H1 (cell line): Measurements from ENCODE around the gene PTGFR. TPM values are rescaled to one million over a fixed set of nuclear protein-coding genes. Genes with fewer than 3 reads are reported as not detected.

Experiments used
- CTCF ChIA-PET: fragments of 300-600 bp; sonication (Branson Sonifier 250); formaldehyde crosslinking; loops from one replicate; lab custom pipeline; 2021; ENCODE audit not compliant: partially characterized antibody; lab: Charles Lee
- POLR2A ChIA-PET: fragments of 300-600 bp; sonication (Branson Sonifier 250); formaldehyde crosslinking; loops from one replicate; lab custom pipeline; 2021; ENCODE audit warnings: inconsistent platforms; ENCODE audit not compliant: partially characterized antibody; lab: Charles Lee
- DNase-seq, 2 experiments: peaks; one replicate each; pipeline versions ENCODE4 v3.0.0 to v3.0.0-alpha.2; 2010 to 2022; ENCODE audit warnings: low spot score in 2 of 2, low read depth in 1 of 2, mixed read lengths in 1 of 2
- FAIRE-seq: peaks from 2 replicates; lab custom pipeline; 2011; peaks lifted over from hg19 to GRCh38; lab: Jason Lieb, UNC
- H2AFZ ChIP-seq: 2 replicates; pipeline ENCODE4 v1.8.1; 2012; ENCODE audit warnings: low read length, inconsistent platforms
- H2AK5ac ChIP-seq: 2 replicates; pipeline ENCODE4 v1.6.1; 2013; ENCODE audit warnings: low read depth, low read length
- H2BK120ac ChIP-seq: replicated peaks from 2 replicates; pipeline ENCODE3; 2013; ENCODE audit warnings: low read depth, low read length, inconsistent platforms
- H2BK12ac ChIP-seq: 2 replicates; pipeline ENCODE4 v1.6.1; 2013; ENCODE audit warnings: low read depth, low read length
- H2BK15ac ChIP-seq: 2 replicates; pipeline ENCODE4 v1.6.1; 2013; ENCODE audit warnings: low read length
- H2BK20ac ChIP-seq: 2 replicates; pipeline ENCODE4 v1.6.1; 2013; ENCODE audit warnings: low read length
- H2BK5ac ChIP-seq: 2 replicates; pipeline ENCODE4 v1.6.1; 2013; ENCODE audit warnings: low read depth, low read length
- H3K14ac ChIP-seq: 2 replicates; pipeline ENCODE4 v1.6.1; 2013; ENCODE audit warnings: inconsistent platforms; ENCODE audit not compliant: insufficient read length
- H3K18ac ChIP-seq: 2 replicates; pipeline ENCODE4 v1.6.1; 2013; ENCODE audit warnings: low read length; ENCODE audit errors: extremely low read depth
- H3K23ac ChIP-seq: 2 replicates; pipeline ENCODE4 v1.6.1; 2013; ENCODE audit warnings: inconsistent platforms; ENCODE audit not compliant: insufficient read length
- H3K23me2 ChIP-seq: 2 replicates; pipeline ENCODE4 v1.6.1; 2013; ENCODE audit warnings: low read depth, low read length
- H3K27ac ChIP-seq: 2 replicates; pipeline ENCODE4 v1.6.1; 2011; ENCODE audit warnings: low read depth, low read length, inconsistent platforms
- H3K27me3 ChIP-seq, 4 experiments: replicated peaks in 1 of 4; 1 replicate in 1 of 4; 2 replicates in 3 of 4; pipeline versions ENCODE4 v1.6.1 to v1.8.1; 2011 to 2013; ENCODE audit warnings: low read length in 3 of 4, mild to moderate bottlenecking in 3 of 4, inconsistent platforms in 2 of 4, mixed read lengths in 2 of 4, moderate library complexity in 1 of 4; ENCODE audit not compliant: control insufficient read depth in 3 of 4, insufficient read depth in 3 of 4; ENCODE audit errors: extremely low read depth in 1 of 4
- H3K36me3 ChIP-seq, 4 experiments: 2 replicates each; pipeline versions ENCODE4 v1.6.1 to v1.8.1; 2011 to 2013; ENCODE audit warnings: mild to moderate bottlenecking in 4 of 4, low read length in 3 of 4, moderate library complexity in 2 of 4, control low read depth in 1 of 4, inconsistent platforms in 1 of 4; ENCODE audit not compliant: insufficient read depth in 4 of 4, control insufficient read depth in 2 of 4
- H3K4ac ChIP-seq: replicated peaks from 2 replicates; pipeline ENCODE3; 2013; ENCODE audit warnings: low read length, low read depth, mixed read lengths, inconsistent platforms; ENCODE audit not compliant: insufficient read length
- H3K4me1 ChIP-seq, 4 experiments: replicated peaks in 1 of 4; 1 replicate in 1 of 4; 2 replicates in 3 of 4; pipeline versions ENCODE4 v1.6.1 to v1.8.1; 2011 to 2013; ENCODE audit warnings: low read length in 3 of 4, inconsistent platforms in 2 of 4, mixed read lengths in 1 of 4; ENCODE audit not compliant: insufficient read depth in 4 of 4, control insufficient read depth in 3 of 4
- H3K4me2 ChIP-seq, 2 experiments: 2 replicates each; pipeline versions ENCODE4 v1.6.1 to v1.8.1; 2011 to 2013; ENCODE audit warnings: low read depth in 2 of 2, low read length in 2 of 2, control low read depth in 1 of 2, inconsistent platforms in 1 of 2, mild to moderate bottlenecking in 1 of 2; ENCODE audit not compliant: insufficient read depth in 1 of 2
- H3K4me3 ChIP-seq, 4 experiments: fragments of 200-600, 300-600 bp in 1 of 4; sonication (generic), shearing (Covaris generic), sonication (Bioruptor Twin) in 1 of 4; 2 replicates each; pipeline versions ENCODE4 v1.5.1 to v1.8.1; 2011 to 2016; ENCODE audit warnings: low read length in 4 of 4, low read depth in 3 of 4, control low read depth in 2 of 4, inconsistent platforms in 2 of 4, mild to moderate bottlenecking in 2 of 4, mixed read lengths in 1 of 4, moderate library complexity in 1 of 4; ENCODE audit not compliant: insufficient read depth in 2 of 4; ENCODE audit errors: extremely low read depth in 1 of 4
- H3K56ac ChIP-seq: replicated peaks from 2 replicates; pipeline ENCODE3; 2013; ENCODE audit warnings: low read depth, mild to moderate bottlenecking, mixed read lengths, low read length, inconsistent platforms; ENCODE audit not compliant: insufficient read length
- H3K79me1 ChIP-seq: 2 replicates; pipeline ENCODE4 v1.6.1; 2013; ENCODE audit warnings: low read depth, low read length, control low read depth
- H3K79me2 ChIP-seq, 2 experiments: 2 replicates each; pipeline versions ENCODE4 v1.6.1 to v1.8.1; 2012 to 2013; ENCODE audit warnings: low read length in 2 of 2, mild to moderate bottlenecking in 2 of 2, inconsistent platforms in 1 of 2; ENCODE audit not compliant: insufficient read depth in 2 of 2, control insufficient read depth in 1 of 2
- H3K9ac ChIP-seq, 4 experiments: replicated peaks in 1 of 4; 1 replicate in 1 of 4; 2 replicates in 3 of 4; pipeline versions ENCODE4 v1.6.1 to v1.8.1; 2011 to 2013; ENCODE audit warnings: low read depth in 3 of 4, low read length in 3 of 4, control low read depth in 2 of 4, mild to moderate bottlenecking in 2 of 4, moderate library complexity in 2 of 4, inconsistent platforms in 1 of 4; ENCODE audit errors: extremely low read depth in 1 of 4
- H3K9me3 ChIP-seq, 2 experiments: 2 replicates each; pipeline versions ENCODE4 v1.6.1 to v1.8.1; 2012 to 2013; ENCODE audit warnings: mild to moderate bottlenecking in 2 of 2, moderate library complexity in 2 of 2, control low read depth in 1 of 2, inconsistent platforms in 1 of 2, low read depth in 1 of 2, low read length in 1 of 2, mixed read lengths in 1 of 2; ENCODE audit not compliant: insufficient read depth in 2 of 2
- H4K20me1 ChIP-seq, 2 experiments: replicated peaks in 1 of 2; 2 replicates each; pipeline versions ENCODE3 to v1.8.1; 2011 to 2013; ENCODE audit warnings: inconsistent platforms in 2 of 2, low read length in 2 of 2, mild to moderate bottlenecking in 1 of 2; ENCODE audit not compliant: insufficient read depth in 2 of 2, control insufficient read depth in 1 of 2
- H4K5ac ChIP-seq: 2 replicates; pipeline ENCODE4 v1.6.1; 2013; ENCODE audit warnings: low read length, low read depth, mixed read lengths, inconsistent platforms; ENCODE audit not compliant: insufficient read length
- H4K8ac ChIP-seq: 2 replicates; pipeline ENCODE4 v1.8.0; 2013; ENCODE audit warnings: mild to moderate bottlenecking, moderate library complexity, low read length, inconsistent platforms; ENCODE audit not compliant: insufficient read depth; ENCODE audit errors: extremely low read depth
- H4K91ac ChIP-seq: replicated peaks from 2 replicates; pipeline ENCODE3; 2013; ENCODE audit warnings: low read length, mixed read lengths, inconsistent platforms; ENCODE audit not compliant: insufficient read length
- BRCA1 ChIP-seq: IDR thresholded peaks from 2 replicates; pipeline ENCODE4 v1.6.1; 2012; ENCODE audit warnings: low read depth, low read length, improper control_type of control experiment
- WGBS, 2 experiments: shearing (Covaris generic) in 1 of 2; methylation state at CpG; one replicate each; pipeline versions ENCODE4 v1.1.6 to v1.1.7; 2013 to 2015; ENCODE audit warnings: low lambda C conversion rate in 2 of 2, mixed read lengths in 2 of 2, inconsistent platforms in 1 of 2, low coverage in 1 of 2, missing lambda C conversion rate in 1 of 2; ENCODE audit not compliant: insufficient replicate concordance in 2 of 2, insufficient coverage in 1 of 2, insufficient read length in 1 of 2; ENCODE audit errors: extremely low coverage in 1 of 2, missing lambda C conversion rate in 1 of 2; 5-methylcytosine and 5-hydroxymethylcytosine counted together
- polyA plus RNA-seq, 7 experiments: library from polyadenylated mRNA; depleted of rRNA in 3 of 7; stranded (reverse) in 5 of 7; unstranded in 2 of 7; fragments of >200 nt in 5 of 7; fragments of 200-250 nt in 2 of 7; gene quantifications; 1 replicate in 5 of 7; 2 replicates in 1 of 7; 4 replicates in 1 of 7; pipeline versions ENCODE4 v1.2.1 to v1.2.3, GENCODE V29; 2011 to 2013; ENCODE audit warnings: missing spikeins in 2 of 7, mixed read lengths in 2 of 7
- total RNA-seq: library from RNA; stranded (reverse); fragmentation: NEBNext Ultra II Directional; extraction: Animal tissue kit (Norgen Biotek cat#: 25700); gene quantifications from 2 replicates; pipeline ENCODE4 v1.2.1, GENCODE V29; 2021

The PTGFR gene
- total and polyA plus RNA-seq, 2 of the 8 experiments (the other 6 are each of a cell fraction or from before 2014, with no cell fraction given): 0.02 TPM; not detected in 1

GRCh38 chr1:78547081-78547480, 56.3 kb downstream of the PTGFR start:
- WGBS, 2 experiments: 84% methylated on average over 1 of the region's 1 CpG; no CpG with 5 or more reads in 1 of the 2 experiments
- Histone ChIP-seq H3K27me3 (no peaks in the 10 kb centered on the region), H3K9ac (no peak overlapping the region), H4K5ac (no peak overlapping the region), H2BK120ac (no peak overlapping the region), H3K4ac (no peak overlapping the region), H4K20me1 (no peaks in the 10 kb centered on the region), H2BK15ac (no peak overlapping the region), H3K14ac (no peak overlapping the region), H3K4me2 (no peak overlapping the region), H3K18ac (no peak overlapping the region), H3K4me3 (no peak overlapping the region), H2AFZ (no peak overlapping the region), H3K79me2 (no peaks in the 10 kb centered on the region), H4K8ac (no peak overlapping the region), H4K91ac (no peak overlapping the region), H3K27ac (no peak overlapping the region), H3K9me3 (no peaks in the 10 kb centered on the region), H3K23ac (no peak overlapping the region), H3K56ac (no peak overlapping the region), H2AK5ac (no peak overlapping the region), H3K4me1 (no peaks in the 10 kb centered on the region), H2BK20ac (no peak overlapping the region), H3K23me2 (no peaks in the 10 kb centered on the region), H2BK5ac (no peak overlapping the region), H3K79me1 (no peaks in the 10 kb centered on the region), H3K36me3 (no peaks in the 10 kb centered on the region), H2BK12ac (no peak overlapping the region)
- no peak for TF ChIP-seq BRCA1
- no peak for FAIRE-seq
- no peak for DNase-seq
- ChIA-PET CTCF (no interaction called here), POLR2A (no interaction called here)
